NCI-H146 treated with DMSO at 0.1 percent for 48 hours (cell line): ENCODE results near the gene ARHGAP22.

Source experiments
- DNase-seq: peaks from one replicate; lab custom pipeline; 2025; ENCODE audit not compliant: unreplicated experiment; lab: John Stamatoyannopoulos, UW

Gene ARHGAP22

DNA sequence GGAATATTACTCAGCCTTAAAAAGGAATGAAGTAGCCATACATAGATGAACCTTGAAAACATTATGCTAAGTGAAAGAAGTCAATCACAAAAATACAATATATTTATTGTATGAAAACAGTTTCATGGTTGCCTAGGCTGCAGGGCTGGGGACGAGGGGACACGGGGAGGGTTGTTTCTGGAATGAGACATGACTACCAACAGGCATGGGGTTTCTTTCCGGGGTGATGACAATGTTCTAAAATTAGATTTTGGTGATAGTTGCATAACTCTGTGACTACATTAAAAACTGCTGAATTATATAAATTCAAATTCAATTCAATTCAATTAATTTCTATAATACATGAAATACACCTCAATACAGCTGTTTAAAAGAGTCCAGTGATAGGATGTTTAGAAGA, 88.0 kb downstream of the ARHGAP22 start:
- no peak for DNase-seq

DNA sequence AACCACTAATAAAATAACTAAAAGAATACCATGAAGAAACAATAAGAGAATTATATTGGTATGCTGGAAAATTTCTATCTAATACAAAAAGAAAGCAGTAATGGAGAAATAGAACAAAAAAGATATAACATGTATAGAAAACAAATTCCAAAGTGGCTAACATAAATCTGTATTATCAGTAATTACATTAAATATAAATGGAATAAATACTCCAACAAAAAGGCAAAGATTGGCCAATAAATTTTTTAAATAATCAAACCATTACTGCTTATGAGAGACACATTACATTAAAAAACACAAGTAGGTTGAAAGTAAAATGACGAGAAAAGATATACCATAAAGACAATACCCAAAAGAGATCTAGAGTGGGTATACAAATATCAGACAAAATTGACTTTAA, 90.0 kb downstream of the ARHGAP22 start:
- DNase-seq: no peak

DNA sequence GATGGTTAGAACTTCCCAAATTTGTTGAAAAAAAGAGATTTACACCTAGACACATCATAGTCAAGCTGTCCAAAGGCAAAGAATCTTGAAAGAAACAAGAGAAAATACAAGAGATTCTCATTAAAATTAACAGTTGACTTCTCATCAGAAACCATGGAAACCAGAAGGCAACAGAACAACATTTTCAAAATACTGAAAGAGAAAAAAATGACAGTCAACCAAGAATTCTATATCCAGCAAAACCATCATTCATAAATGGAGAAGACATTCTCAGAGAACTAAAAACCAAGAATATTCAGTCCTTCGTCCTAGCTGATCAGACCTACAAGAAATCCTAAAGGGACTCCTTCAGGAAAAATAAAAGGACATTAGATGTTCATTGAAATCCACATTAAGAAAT, 90.6 kb downstream of the ARHGAP22 start:
- no peak for DNase-seq

DNA sequence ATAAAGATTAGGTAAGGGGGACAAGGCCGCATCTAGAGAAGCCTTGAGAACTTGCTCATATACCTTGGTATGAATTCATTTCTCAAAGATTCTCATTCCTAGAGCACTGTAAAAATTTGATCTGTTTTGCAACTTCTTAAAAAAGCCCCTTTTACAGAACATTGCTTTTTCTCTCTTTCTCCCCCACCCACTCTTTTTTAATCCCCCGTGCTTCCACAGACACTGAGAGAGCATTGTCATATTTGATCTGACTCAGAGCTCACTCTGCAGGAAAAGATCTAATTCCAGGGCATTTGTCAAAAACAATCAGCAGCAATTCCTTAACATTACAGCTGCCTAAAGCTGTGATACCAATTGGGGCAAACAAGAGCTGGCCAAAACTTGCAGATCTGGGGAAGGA, 92.0 kb downstream of the ARHGAP22 start:
- DNase-seq: no peak

DNA sequence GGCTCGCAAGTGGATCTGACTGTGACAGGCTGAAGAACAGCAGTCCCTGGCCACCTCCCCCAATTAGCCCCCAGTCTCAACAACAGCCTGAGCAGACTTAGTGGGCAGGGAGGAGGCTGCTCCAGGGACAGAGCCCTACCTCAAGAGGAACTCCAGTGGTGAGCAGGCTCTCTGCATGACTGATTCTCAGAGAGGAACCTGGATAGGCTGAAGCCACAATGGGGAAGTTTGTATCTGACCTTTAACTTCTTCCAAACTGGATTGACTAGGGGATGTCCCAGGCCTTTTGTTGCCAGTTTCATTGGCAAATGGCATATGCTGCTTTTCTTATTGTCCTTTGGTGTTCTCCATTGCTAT, 93.0 kb downstream of the ARHGAP22 start:
- DNase-seq: no peak

DNA sequence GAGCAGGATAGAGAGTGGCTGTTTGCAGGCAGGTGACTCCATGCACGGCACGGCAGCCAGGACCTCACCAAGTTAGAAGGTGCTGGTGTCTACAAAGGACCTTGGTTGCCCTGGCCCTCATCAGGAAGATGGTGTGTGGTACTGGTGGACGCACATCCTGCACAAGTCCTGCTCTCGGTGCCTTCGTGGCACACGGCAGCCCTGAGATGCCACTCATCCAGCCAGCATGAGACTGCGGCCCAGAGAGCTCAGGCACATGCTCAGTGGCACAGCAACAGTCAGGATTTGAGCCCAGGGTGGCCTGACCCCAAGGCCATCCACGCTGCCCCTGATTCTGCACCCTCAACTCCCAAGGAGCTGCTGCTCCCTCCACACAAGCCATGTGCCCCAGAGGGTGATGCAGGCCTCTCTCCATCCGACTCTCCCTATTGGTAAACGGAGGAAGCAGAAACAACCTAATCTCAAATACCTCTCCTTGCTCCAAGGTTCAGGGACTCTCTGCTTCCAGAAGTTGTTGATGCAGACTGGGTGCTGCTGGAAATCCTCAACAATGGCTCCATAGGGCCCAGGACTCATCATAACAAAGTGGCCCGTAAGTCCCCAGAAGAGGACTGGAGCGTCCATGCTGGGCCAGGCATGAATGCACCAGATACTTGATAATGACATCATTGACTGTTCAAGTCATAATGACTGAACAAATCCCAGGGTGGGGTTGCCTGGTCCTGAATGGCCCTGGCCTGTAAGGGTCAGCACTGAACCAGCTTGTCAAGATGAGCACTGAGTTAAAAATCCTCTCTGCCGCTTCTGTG, 93.6 kb downstream of the ARHGAP22 start:
- no peak for DNase-seq

DNA sequence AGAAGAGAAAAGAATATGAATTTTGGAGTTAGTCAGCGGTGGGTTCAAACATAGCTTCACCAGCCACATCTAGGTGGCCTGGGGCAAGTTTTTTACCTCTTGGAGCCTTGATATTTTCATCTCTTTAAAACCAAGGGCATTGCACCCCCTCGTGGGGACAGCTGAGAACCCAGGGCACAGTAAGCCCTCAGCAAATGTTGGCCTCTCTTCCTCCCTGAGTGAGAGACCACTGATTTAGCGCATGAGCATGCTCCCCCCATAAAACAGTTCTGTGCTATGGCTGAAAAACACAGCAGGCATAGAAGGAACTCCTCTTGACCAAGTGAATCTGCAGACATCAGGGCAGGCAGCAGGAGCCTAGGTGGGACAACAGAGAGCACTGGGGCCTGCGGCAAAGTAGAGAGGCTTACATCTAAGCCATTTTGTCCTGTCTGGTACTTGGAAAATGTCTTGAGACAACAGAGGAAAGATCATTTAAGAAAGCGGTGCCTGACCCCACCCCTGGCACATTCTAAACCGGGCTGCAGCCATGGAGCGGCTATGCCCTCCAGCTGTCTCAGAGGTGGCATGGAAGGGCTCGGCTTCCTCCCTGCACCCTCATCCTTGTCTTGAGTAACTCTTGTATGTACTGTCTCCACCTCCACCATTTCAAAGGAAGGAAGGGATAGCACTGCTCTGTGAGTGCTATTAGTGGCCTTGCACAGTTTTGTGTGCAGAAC, 94.7 kb downstream of the ARHGAP22 start:
- no peak for DNase-seq

DNA sequence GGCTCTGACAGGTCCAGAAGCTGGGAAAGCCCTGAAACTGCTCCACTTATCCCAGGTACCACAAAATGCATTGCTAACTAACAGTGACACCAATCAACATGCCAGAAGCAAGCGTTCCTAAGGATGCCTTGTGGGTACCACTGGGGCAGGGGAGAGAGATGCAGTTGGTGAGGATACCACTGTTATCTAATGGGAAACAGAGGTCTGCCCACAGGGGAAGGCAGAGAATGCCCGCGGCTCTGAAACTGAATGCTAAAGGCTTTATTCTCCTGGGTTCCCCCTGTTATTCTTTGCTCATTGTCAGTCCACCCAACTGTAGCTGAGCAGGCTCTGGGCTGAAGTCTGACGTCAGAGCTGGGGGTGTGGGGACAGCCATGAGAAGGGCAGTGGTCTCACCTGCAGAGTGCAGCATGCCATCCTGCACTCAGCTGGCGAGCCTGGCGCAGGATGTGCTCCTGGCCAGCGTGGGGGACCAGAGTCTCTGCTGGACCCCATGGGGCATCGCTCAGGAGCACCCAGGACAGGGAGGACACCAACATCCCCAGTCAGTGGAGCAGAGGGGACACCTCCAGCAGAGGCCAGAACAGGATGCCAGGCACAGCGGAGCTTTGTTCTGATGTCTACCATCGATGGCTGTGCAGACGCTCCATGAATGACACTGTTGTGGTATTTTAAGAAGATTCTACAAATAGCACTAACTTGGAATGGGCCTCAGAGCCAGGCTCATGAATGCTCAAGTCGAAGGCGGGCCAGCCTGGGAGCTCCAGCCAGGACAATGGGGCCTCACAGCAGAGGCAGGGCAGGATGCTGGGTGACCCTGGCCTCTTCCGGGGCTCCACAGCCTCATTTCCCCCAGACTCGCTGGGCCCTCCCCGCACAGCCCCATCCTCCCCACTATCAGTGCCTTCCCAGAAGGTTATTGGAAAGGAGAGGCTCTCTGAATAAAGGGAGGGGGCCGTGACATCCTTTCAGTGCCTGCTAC, 95.8 kb downstream of the ARHGAP22 start:
- no peak for DNase-seq

DNA sequence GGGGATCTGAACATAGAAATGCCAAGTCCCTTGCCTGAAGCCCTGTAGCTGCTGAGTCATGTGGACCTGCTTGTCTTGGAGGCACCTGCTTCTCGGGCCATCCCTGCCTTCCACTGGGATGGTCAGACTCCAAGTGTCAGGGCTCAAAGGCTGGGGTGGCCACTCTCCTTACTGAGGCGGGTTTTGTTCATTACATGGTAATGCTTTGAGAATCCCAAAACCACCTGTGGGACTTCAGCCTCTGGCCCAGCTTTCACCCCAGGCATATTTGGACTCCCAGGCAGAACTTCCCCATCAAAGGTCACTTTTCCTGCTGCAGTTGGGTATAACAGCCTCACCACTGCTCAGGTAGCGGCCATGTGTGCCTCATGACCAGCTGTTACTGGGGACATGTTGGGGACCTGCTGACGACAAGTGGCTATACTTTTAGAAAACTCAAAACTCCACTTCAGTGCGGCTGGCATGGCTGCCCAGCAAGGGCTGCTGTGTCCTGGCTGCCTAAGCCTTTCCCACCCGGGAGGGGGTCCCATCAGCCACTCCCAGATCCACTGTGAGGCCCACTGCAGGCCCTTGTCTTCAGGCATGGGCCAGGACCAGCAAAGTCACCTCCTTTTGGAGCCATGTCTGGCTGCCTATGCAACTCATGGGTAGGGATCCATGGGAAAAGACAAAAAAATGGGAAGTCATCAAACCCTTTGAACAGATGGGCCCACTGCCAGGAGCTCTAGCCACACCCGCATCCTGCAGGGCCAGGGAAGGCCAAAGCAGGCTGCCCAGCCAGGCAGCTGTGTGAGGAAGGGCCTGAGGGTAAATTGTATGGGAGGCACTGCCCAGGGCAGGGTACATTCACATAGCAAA, 96.7 kb downstream of the ARHGAP22 start:
- no peak for DNase-seq

DNA sequence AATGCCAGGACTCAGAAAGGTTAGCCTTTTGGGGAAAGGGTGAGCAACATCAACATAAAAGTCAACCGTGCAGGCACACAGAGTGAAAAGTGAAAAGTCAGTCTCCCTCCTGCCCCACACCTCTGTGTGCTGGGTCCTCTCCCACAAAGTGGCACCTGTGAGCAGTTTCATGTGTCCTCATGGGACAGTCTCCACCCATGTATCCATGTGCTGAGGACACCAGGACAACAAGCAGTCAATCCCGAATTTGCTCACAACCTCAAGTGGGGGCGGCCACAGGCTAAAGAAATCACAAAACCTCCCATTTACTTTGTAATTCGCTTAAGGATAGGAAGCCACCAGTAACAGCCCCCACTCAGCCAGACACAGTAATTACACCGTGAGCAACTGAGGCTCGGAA, 97.4 kb downstream of the ARHGAP22 start:
- no peak for DNase-seq

DNA sequence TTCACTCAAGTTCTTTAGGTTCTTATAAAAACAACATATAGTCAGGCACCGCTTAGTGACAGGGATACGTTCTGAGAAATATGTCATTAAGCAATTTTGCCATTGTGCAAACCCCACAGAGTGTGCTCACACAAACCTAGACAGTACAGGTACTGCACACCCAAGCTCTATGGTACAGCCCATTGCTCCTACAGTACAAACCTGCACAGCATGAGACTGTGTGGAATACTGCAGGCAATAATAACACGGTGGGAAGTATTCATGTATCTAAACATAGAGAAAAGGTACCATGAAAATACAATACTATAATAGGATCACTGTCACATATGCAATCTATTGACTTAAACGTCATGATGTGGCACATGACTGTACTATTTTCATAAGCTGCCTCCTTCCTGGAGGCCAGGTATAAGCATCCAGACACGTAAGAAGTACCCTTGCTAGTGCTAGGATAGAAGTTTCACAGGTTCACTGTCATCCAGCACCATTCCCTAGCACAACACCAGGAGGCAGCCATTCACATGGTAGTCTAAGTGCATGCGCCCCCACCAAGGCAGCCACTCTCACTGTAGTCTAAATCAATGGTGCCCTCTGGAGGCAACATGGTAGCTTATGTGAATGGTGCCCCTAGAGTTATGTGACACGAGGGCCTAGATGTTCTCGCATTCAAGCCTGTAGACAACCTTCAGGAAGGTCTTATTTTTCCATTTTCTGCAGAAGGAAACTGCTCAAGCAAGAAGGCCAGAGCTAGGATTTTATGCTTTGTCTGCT, 98.5 kb downstream of the ARHGAP22 start:
- no peak for DNase-seq

DNA sequence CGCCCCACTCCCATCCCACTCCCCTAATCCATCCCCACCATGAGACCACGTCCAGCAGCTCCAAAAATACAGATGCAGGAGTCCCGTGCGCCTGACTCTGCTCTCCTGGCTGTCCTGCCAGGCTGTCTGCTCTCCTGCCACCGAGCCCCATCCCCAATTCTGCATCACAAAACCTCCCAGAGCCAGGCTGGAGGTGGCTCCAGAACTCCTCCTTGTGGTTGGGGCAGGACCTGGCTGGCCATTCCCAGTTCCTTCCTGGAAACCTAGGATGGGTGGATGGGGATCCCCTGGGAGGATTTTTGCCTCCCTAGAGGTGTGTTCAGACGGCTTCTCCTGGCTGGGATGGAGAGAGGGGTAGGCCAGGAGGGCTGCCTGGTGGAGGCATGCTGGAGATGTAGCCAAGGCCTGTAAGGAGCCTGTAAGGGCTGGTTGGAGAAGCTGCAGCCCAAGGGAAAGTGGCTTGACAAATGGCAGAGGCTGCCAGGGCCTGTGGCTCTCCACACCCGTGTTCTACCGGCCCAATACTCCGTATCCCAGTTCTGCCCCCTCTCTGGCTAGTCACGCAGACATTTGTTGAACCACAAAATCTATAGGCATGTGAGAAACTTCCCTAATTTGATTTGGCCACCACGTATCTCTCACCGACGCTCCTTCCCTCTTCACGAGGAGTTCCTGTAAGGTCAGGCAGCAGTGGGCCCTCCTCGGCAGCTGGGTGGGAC, 99.3 kb downstream of the ARHGAP22 start:
- DNase-seq: no peak

DNA sequence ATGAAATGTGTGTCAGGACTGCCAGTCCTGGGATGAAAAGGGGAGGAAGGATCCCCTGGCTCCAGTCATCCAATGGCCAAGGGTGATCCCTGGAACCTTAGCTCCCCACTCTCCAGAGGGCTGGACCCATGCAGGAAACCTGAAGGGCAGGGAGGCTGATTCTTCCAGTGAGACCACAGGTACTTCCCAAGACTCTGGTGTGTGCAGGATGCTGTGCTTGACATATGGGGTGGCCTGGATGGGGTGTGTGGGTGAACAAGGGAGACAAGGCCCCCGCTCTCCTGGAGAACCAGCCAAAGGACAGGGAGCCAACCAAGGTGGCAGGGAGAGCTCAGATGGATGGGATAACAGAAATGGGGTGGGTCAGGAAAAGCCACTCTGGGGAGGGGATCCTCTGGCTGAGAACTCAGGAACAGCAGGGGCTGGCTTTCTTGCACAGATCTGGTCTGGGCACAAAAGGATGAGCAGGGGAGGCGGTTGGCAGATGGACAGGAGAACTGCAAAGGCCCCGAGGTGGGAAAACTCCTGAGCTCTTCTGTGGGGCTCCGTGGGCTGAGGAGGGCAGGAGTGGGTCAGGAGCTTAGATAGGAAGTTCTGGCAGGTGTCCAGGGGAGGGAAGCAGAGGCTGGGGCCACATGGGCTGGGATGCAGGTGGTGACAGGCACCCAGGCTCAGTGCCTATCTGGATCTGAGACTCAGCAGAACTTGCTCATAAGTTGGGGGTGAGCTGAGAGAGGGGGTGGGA, 100.6 kb downstream of the ARHGAP22 start:
- DNase-seq: no peak

DNA sequence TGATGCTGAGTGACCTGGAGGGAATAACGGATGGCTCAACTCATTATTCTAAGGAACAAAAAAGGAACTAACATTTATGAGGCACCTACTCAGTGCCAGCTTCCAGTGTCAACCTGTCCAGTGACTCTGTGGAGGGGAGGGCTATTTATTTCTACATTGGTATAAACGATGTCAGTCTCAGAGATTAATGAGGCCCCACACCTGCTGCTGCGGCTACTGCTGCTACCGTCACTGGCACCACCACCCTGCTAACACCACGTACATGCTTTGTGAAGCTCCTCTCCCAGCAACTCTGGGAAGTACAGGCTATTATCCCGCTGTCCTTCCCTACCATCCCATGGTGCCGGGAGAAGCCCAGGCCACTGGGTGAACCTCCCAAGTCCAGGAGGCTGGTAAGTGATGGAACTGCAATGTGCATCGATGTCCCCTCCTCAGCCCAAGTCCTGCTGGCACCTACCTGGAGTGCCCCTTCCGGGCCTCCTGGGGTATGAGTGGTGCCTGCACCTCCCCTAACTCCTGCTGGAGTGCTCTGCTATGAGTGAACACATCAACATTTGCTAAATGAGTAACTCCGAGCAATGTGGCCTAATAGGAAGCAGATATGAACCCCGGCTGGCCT, 101.5 kb downstream of the ARHGAP22 start:
- no peak for DNase-seq

DNA sequence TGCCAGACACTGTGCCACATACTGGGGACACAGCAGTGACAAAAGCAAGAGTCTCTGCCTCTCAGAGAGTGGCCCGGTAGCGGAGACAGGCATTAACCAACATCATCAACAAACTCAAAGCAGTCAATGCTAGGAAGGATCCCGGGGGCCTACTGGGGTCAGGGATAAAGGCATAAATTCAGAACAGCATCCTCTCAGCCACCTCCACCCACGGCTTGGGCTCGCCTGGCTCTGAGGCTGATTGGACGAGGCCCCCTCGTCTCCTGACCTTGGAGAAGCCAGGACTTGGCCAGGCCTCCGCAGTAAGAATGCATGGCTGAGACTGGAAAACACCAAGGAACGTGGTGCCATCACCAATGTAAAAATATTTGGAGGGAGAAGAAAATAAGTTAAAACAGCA, 102.1 kb downstream of the ARHGAP22 start:
- no peak for DNase-seq

DNA sequence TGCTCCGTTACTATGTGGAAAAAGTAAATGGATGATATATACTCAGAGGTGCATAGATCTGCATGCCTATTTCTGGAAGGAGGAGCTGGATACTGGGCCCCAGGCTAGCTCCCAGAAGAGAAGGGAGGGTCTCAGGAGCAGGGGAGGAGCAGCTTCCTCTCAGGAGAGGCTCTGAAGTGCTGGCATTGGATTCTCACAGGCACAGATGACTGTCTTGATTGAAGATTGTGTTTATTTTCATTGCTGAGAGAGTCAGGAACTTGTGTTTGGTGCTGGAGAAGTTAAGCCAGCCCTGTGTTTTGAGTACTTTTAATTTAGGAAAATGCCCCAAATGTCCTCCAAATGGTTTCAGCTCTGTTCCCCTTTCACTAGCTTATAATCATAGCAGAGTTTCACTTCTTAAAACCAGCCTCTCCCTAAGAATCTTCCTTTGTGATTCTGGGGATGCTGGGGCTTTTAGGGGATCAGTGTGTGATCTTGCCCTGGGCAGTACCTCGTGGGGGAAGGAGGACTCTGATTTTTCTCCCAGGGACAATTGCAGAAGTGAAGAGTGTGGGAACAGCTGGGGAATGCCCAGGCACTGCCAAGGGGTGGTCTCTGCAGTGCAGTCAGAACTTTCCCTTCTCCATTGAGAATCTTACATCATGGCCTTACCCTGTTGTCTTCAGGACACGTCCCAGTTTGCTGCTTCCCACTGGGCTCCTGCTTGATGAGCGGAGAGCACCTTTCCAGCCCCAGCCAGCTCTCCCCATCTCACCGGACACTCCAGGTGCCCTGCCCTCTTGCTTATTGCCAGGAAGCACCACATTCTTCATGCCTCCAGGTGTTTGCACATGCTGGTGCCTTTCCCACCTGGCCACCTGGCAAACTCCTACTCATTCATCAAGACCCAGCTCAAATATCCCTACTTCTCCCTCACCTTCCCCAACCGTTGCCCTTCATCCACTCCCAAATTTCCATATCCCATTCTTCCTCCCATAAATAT, 102.8 kb downstream of the ARHGAP22 start:
- DNase-seq: no peak

DNA sequence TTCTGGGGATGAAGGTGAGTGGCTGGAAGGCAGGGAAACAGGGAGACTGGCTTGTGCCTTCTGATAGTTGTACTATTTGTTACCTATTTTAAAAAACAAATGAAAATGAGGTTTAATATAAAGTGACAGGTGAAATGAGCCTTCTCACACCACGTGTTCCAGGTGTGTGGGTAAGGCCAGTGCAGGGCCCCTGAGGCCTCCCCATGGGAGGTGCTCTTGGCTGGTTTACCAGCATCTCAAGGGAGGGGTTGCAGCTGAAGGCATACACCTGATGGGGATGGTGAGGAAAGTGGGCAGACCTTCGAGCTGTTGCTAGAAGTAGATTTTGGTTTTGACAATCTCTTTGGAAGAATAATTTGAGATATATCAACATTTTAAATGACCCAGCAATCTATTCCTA, 103.6 kb downstream of the ARHGAP22 start:
- no peak for DNase-seq
